ENCODE data around the gene CD109. TPM values are rescaled to one million over a fixed set of nuclear protein-coding genes. Genes with fewer than 3 reads are reported as not detected.
"Not testable (repeated sequence)": the region's sequence is repeated elsewhere in the genome, so short reads cannot be mapped to it uniquely, and the experiment has no call there.

Gene CD109
- total RNA-seq, 2 donors from 2014 or later, result 20.4 to 35.9 TPM

DNA sequence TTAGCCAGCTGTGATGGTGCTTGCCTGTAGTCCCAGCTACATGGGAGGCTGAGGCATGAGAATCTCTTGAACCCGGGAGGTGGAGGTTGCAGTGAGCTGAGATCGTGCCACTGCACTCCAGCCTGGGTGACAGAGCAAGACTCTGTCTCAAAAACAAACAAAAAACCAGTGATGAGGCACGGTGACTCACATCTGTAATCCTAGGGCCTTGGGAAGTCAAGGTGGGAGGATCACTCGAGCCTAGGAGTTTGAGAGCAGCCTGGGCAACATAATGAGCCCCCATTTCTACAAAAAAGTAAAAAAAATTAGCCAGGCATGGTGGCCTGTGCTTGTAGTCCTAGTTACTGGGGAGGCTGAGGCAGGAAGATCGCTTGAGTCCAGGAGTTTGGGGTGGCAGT, 19.1 kb downstream of the CD109 start:
- DNase-seq (ENCODE audit: low spot score); intact Hi-C loops (cut with DNase I): not testable (repeated sequence)

DNA sequence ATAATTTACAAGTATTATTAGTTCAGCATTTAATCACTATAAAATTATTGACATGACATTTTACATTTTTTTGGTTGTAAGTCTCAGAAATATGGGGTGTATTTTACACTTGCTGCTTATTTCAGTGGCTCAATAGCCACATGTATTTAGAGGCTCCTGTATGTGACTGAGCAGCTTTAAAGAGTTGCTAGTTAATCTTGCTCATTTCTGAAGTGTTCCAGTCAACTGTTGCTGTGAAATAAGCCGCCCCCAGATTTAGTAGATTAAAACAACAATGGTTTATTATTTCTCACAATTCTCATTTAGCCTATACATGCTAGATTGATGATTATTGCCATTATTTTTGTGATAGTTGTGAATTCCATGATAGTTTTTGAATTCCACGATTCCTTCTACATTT, 23.0 kb downstream of the CD109 start:
- DNase-seq (ENCODE audit: low spot score), result no peak
- intact Hi-C loops (cut with DNase I), result no loop called here

DNA sequence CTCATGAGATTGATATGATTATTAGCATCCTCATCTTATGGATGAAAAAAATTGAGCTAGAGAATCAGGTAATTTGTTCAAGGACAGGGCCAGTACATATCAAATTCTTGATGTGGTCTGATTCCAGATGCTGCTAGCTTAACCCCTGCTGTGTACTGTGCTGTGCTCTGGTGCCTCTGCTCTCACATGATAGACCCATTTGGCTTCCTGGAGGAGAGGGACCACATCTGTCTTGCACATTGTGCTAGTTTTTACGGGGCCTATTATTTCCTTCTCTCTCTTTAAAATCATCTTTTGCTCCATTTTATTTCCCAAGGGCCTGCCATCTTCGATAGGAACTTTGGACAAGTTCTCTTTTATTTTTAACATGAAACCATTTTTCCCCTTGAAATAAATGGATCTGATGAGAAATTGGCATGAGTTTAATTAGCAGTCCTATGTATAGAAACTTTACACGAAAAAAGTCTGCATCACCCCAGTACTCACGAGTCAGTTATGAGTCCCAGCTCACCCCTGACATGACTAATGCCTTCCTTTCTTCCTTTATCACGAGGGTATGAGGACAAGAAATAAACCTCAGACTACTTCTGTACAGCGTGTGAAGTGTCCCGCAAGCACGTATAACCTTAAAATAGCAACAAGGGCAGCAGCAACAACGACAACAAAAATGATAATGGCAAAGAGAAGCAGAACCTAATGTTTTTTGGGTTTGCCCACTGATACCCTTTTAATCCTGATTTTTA, 26.5 kb downstream of the CD109 start:
- no peak for DNase-seq (ENCODE audit: low spot score)
- intact Hi-C loops (cut with DNase I), result no loop called here

DNA sequence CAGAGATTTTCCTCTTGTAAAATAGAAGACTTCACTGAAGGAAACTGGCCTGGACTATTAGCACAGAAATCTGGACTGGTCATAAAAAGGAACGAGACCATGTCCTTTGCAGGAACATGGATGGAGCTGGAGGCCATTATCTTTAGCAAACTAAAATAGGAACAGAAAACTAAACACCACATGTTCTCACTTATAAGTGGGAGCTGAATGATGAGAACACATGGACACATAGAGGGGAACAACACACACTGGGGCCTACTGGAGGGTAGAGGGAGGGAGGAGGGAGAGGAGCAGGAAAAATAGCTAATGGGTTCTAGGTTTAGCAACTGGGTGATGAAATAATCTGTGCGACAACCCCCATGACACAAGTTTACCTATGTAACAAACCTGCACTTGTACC, 27.5 kb downstream of the CD109 start:
- intact Hi-C loops (cut with DNase I); DNase-seq (ENCODE audit: low spot score): not testable (repeated sequence)

DNA sequence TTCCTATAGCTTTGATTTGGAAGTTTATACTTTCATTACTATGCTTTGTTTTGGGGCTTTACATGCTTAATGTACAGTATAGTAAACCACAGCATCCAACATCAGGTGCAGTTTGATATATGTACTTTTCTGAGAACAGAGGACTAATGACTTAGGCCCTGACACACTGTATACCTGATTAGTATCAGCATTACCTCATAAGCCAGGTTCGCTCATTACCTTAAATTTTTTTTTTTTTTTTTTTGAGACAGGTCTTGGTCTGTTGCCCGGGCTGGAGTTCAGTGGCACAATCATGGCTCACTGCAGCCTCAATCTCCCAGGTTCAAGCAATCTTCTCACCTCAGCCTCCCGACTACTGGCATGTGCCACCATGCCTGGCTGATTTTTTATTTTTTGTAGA, 28.4 kb downstream of the CD109 start:
- intact Hi-C loops (cut with DNase I), result no loop called here
- no peak for DNase-seq (ENCODE audit: low spot score)

DNA sequence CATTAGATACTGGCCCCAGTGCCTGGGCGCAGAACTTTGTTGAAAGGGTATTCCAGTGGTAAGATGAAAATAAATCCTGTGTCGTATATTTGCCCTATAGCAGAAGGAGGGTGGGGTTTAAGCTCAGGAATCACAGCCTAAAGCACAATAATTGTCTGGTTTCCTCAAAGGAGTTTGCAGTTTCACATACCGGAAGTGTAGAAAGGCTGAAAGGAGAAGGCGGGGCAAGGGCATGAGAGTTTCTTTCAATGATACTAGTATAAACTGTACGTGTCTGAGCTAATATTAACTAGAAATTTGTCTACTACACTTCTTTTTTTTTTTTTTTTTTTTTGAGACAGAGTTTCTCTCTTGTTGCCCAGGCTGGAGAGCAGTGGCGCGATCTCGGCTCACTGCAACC, 29.2 kb downstream of the CD109 start:
- intact Hi-C loops (cut with DNase I); DNase-seq (ENCODE audit: low spot score): not testable (repeated sequence)

DNA sequence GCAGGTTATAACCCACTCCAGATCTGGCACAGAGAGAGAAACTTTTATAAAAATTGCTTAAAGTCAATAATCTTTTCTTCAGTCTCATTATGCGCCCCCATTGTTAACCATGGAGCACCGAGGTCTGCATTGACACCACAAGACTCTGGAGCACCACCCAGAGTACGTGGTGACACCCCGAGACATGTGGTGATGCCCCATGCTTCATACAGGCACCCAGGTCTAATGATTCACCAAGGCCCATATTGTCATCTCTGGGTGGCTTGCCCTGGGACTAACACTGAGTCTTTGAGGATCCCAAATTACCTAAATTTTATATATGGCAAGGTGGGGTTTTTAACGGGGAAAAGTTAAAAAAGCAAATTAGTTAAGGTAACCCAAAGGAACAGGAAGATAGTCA, 31.1 kb downstream of the CD109 start:
- no peak for DNase-seq (ENCODE audit: low spot score)
- intact Hi-C loops (cut with DNase I), result no loop called here

DNA sequence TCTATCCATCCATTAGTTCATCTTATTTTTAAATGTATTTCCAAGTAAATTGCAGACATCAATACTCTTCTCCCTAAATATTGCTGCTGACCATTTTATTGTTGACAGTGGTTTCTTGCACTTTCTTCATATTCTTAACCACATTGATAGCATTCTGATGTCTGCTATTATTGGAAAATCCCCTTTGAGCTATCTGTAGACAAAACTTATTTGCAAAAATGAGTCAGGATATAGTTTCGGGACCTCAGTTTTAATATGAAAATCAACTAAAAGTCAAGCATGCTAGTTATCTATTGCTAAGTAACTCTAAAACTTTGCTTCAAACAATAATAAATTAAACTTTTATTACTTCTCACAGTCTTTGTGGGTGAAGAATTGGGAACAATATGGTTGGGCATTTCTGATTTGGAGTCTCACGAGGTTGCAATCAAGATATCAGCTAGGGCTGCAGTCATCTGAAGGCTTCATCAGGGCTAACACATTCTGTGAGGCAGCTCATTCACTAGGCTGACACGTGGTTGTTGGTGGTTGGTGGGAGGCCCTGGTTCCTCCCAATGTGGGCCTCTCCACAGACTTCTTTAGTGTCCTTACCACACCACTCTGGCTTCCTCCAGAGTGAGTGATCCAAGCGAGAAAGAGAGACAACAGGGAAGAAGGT, 32.7 kb downstream of the CD109 start:
- DNase-seq (ENCODE audit: low spot score), result no peak
- intact Hi-C loops (cut with DNase I), result no loop called here

DNA sequence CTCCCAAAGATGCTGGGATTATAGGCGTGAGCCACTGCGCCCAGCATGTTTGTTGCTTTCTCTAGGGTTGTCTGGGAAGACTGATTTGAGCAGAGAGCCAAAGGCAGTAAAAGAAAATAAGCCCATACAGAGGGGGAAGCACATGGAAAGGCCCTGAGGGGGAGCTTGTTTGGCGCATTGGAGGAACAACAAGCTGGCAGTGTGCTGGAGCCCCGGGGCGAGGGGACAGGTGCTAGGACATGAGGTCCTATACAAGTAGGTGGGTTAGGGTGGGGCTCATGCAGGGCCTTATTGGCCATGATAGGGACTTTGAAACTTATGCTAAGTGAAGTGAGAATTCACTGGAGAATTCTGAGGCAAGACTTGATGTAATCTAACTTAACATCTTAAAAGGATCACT, 35.3 kb downstream of the CD109 start:
- intact Hi-C loops (cut with DNase I), result loop anchor here (5.0 to 10.0 kb wide), 4 partner anchors 54 to 1484 kb away; partner anchors contain the start of gene COL12A1 (in 1 of the 2)
- no peak for DNase-seq (ENCODE audit: low spot score)

DNA sequence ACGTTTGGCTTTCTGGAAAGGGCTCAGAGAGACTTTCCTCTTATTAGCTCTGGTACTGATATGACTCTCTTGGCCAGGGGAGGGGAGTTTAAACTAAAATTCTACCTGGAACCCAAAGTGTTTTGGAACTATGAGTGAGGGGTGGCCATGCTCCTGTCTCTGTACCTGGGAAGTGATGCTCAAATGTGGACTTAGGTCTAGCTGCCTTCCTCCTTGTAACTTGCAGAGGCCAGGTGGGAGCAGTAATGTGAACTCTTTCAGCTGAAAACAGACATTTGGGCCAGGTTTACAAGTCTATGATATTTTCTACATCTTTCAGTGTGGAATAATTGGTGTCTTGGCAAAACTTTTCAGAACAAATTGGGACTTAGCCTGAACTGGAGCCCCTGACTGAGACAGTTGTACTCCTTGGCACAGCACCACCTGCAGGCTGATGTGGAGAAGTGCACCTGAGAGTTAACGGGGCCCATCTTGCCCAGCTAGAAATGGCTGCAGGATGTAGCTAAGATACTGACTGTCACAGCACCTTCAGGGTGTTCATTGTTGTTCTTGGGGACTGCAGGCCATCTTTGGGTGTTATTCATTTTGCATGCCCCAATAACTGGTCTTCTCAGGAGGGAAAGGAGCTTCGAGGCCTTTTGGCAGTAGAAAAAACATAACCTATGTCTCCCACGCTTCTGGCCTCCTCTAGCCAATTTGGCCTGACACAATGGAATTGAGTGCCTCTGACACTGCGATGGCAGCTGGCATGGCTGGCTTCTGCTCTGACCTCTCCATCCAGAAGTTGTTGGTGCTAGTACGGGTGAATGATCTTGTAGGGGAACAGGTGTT, 37.1 kb downstream of the CD109 start:
- peak; percentile 79 for DNase-seq (ENCODE audit: low spot score)
- intact Hi-C loops (cut with DNase I), result loop anchor here (5.0 to 10.0 kb wide), 4 partner anchors 56 to 1482 kb away; partner anchors contain the start of gene COL12A1 (in 1 of the 2)

DNA sequence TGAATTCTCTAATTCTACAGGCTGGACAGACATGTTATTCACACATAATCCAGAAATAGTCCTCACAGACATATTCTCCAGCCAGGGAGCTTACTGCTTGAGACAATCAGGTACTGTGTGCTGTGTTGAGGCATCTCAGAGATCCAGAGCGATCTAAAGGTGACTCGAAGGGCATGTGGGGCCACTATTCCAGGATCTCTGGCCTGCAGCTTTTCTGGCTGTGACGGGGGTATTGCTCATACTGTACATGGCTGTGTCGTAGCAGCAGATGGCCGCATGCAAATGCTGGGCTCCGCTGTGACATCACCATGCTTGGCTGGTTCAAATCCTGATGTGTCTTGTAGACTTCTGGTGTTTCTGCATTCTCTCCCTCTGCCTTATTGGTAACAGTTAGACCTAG, 37.8 kb downstream of the CD109 start:
- intact Hi-C loops (cut with DNase I), result loop anchor here (5.0 to 10.0 kb wide), 4 partner anchors 56 to 1481 kb away; partner anchors contain the start of gene COL12A1 (in 1 of the 2)
- DNase-seq (ENCODE audit: low spot score), result no peak

DNA sequence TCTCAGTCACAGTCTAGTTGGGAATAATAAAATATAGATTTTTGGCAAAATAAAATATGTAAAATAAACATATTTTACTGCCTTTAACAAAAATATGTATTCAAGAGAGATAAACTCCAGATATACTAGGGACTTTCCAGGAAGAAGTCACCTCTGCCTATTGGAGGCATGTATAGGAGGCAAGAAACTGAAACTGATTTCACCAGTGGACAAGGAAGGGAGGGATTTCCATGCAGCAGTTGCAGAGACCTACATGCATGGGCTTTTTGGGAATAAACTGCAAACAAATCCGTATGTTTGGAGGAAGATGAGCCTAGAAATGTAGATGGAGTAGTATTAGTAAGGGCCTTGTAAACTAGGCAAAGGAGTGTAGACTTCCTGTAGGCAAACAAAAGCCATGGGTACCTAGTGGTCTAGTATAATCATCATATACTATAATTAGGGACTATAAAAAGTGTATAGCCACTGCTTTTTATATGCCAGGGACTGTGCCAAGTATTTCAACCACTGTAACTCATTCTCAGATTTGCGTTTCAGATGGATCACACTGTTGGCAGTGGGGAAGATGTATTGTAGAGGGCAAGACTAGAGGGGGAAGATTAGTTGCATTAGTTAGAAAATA, 38.9 kb downstream of the CD109 start:
- intact Hi-C loops (cut with DNase I), result loop anchor here (5.0 to 10.0 kb wide), 4 partner anchors 58 to 1480 kb away; partner anchors contain the start of gene COL12A1 (in 1 of the 2)
- DNase-seq (ENCODE audit: low spot score), result no peak

DNA sequence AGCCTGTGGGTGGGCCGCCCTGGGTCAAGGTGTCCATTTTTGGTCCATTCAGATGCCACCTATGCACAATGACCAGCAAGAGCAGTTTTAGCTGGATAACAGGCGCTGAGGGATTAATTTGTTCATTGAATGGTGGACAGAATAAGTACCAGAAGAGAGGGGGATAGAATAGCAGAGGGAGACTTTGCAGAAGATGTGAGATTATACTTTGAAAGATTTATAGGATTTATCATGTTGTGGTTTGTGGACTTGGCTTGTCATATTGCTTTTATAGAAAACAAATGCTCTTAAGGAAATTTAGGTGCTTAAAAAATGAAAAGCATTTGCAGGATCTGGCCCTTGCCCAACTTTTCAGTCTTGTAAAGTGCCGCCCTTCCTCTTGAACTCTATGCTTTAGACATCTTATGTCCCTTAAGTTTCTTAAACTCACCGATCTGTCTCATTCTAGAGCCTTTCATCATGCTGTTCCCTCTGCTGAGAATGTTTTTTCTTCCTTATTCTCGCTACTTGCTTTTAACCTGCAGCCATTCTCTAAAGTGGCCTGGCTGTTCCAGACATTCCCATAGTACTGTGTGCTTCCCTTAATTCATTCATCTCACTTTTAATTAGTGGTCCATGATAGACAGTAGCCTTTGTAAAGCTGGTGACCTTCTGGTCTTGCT, 42.5 kb downstream of the CD109 start:
- intact Hi-C loops (cut with DNase I), result loop anchor here (10.0 kb wide), 3 partner anchors 64 to 1476 kb away; partner anchors contain the start of gene COL12A1 (in 1 of the 2)
- no peak for DNase-seq (ENCODE audit: low spot score)

DNA sequence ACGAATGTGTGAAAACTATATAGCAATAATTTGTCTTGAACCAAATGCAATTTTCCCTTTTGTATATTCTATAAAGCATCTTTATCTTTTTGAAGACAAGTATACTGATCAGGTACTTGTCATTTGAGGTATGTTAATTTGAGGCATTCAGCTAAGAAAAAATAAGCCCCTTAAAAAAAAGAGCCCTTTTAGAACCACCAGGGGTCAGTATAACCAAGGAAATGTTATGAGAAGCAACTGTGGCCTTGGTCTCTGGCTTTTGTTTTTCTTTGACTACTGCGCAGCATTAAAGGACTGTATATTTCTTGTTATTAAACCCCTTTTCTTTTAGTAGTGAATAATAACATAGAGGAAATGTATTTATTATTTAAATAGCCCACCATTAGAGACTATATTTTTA, 43.1 kb downstream of the CD109 start:
- DNase-seq (ENCODE audit: low spot score), result no peak
- intact Hi-C loops (cut with DNase I), result loop anchor here (10.0 kb wide), 3 partner anchors 64 to 1476 kb away; partner anchors contain the start of gene COL12A1 (in 1 of the 2)

DNA sequence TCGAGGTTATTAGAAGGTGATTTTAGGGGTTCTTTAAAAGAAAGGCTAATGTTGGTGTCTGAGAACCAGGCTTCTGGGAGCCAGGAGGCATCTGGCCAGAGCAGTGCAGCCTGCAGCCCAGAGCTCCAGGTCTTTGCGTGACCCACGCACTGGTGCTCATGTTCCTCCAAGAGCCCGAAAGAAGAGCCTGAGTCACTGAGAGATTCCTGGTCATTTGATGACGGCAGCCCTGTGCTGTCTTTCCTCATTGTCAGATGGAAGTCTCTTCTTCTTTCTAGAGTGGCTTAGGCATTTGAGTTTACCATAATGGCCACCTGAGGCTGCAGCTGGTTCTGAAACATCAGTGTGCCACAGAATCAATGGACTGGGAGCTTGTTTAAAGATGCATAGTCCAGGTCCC, 46.4 kb downstream of the CD109 start:
- intact Hi-C loops (cut with DNase I), result no loop called here
- no peak for DNase-seq (ENCODE audit: low spot score)

DNA sequence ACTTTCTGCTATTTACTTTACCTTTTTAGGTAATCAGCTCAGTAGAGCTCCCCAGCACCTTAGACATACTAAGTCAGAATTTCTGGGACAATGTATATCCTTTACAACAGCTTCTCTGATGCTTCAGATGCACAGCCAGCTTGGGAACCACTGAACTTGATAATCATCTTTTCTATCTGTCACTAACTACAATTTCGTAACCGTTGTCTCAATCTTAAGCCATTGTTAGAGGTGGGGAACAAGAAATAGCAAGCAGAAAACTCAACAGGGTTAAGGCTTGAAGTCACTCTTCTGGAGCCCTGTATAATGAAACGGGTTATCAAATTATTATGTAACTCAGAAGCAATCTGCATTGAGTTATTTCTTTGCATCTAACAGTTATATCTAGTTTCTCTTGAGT, 47.1 kb downstream of the CD109 start:
- intact Hi-C loops (cut with DNase I), result no loop called here
- no peak for DNase-seq (ENCODE audit: low spot score)

DNA sequence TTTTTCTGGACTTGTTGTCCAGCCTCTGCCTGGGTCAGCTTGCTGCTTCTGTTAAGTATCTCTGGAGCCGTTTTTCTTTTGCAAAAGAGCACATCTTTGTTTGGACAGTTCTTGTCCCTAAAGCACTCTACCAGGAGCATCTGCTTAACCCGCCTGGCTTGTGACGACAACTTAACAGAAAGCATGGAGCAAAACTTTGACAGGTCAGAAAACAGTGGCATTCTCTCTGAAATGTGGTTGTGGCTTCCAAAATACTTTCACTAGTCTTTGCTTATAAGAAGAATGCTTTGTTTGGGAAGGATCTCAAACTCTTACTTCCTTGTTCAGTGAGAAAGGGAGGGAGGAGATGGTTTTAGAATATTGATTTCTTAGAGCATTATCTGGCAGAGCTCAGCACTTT, 47.6 kb downstream of the CD109 start:
- no peak for DNase-seq (ENCODE audit: low spot score)
- intact Hi-C loops (cut with DNase I), result no loop called here

DNA sequence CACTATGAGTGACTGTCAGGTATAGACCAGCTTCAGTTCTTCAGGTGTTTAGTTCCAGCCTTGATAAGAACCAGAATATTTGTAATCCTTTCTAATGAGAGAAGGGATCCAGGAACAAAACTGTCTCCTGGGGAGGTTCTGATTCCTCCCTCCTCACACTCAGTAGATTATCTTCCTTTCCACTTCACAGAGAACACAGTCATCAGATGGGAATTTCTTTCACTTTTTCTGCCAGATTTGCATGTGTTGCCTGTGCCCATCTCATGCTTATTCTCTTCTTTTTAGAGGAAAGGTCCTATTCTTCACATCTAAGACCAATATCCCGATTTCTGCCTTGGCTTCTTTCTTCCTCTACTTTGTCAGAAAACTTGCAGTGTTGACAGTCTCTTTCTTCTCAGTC, 50.8 kb downstream of the CD109 start:
- no peak for DNase-seq (ENCODE audit: low spot score)
- intact Hi-C loops (cut with DNase I), result loop anchor here in 1 of 2 donors (2.0 kb wide), 1 partner anchor 34 kb away; no protein-coding TSS in a partner anchor

DNA sequence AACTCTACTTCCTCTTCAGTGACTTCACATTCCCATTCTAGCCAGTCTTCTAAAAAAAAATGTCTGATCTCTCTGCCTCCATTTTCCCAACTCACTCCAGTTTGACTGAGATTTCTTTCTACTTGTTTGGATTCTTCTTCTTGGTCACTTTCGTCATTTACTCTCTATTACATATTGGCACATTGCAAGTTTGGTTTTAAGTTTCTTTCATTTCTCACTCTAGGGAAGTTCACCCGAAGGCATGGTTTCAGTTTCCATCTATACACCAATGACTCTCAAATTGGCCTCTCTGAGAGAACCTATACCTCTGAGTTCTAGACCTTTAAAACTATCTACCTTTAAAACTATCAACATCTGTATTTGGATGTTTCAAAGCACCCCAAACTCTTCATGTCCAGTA, 51.3 kb downstream of the CD109 start:
- DNase-seq (ENCODE audit: low spot score), result no peak
- intact Hi-C loops (cut with DNase I), result loop anchor here in 1 of 2 donors (2.0 kb wide), 1 partner anchor 34 kb away; no protein-coding TSS in a partner anchor

All from posterior vena cava (tissue), 2 donors.